ENCODE results near the gene LYST.
"Not testable (repeated sequence)": the region's sequence is repeated elsewhere in the genome, so short reads cannot be mapped to it uniquely, and the experiment has no call there.

Gene LYST, protein sequence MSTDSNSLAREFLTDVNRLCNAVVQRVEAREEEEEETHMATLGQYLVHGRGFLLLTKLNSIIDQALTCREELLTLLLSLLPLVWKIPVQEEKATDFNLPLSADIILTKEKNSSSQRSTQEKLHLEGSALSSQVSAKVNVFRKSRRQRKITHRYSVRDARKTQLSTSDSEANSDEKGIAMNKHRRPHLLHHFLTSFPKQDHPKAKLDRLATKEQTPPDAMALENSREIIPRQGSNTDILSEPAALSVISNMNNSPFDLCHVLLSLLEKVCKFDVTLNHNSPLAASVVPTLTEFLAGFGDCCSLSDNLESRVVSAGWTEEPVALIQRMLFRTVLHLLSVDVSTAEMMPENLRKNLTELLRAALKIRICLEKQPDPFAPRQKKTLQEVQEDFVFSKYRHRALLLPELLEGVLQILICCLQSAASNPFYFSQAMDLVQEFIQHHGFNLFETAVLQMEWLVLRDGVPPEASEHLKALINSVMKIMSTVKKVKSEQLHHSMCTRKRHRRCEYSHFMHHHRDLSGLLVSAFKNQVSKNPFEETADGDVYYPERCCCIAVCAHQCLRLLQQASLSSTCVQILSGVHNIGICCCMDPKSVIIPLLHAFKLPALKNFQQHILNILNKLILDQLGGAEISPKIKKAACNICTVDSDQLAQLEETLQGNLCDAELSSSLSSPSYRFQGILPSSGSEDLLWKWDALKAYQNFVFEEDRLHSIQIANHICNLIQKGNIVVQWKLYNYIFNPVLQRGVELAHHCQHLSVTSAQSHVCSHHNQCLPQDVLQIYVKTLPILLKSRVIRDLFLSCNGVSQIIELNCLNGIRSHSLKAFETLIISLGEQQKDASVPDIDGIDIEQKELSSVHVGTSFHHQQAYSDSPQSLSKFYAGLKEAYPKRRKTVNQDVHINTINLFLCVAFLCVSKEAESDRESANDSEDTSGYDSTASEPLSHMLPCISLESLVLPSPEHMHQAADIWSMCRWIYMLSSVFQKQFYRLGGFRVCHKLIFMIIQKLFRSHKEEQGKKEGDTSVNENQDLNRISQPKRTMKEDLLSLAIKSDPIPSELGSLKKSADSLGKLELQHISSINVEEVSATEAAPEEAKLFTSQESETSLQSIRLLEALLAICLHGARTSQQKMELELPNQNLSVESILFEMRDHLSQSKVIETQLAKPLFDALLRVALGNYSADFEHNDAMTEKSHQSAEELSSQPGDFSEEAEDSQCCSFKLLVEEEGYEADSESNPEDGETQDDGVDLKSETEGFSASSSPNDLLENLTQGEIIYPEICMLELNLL (N-terminal part only)

DNA sequence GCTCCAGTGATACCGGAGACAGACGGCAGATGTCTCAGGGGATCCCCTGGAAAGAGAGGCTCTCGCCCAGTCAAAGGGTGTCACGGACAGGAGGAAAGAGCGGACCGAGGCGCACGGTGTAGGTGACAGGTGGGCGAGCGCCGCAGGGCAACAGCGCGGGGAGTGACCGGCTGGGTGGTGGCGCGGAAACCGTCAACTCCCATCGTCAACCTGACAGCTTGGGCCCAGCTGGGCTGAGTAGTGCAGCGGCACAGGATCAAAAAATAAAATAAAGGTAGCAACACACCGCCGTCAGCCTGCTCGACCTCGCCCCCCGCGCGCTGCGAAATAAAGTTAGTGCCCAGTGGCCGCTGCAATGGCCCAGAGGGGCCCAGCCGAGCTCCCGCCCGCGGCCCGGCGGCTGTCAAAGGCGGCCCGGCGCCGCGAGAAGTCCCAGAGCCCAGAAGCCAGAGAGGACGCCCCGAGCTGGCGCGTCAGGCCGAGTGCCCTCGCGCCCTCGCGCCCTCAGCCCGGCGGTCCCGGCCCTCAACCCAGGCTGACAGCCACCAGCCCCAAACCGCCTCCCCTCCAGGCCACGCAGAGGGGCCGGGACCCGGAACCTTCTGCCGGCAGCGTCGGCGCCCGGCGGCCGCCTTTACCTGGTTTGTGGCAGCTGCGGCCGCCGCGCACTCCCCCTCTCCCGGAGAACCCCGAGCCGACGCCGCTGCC, at the start of gene LYST:
Gene LYST (minus strand): TSS at position 702 of the 708 bp plus-strand sequence. CDS start 36,489 bp downstream, outside the sequence.
- peak; percentile 62 for DNase-seq (ENCODE audit: low spot score)

DNA sequence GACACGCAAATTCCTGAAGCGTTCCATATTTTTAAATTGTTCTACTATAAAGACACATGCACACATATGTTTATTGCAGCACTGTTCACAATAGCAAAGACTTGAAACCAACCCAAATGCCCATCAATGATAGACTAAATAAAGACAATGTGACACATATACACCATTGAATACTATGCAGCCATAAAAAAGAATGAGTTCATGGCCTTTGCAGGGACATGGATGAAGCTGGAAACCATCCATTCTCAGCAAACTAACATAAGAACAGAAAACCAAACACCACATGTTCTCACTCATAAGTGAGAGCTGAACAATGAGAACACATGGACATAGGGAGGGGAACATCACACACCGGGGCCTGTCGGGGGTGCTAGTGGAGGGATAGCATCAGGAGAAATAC, 48.8 kb upstream of the LYST start:
- not testable (repeated sequence) for DNase-seq (ENCODE audit: low spot score)

DNA sequence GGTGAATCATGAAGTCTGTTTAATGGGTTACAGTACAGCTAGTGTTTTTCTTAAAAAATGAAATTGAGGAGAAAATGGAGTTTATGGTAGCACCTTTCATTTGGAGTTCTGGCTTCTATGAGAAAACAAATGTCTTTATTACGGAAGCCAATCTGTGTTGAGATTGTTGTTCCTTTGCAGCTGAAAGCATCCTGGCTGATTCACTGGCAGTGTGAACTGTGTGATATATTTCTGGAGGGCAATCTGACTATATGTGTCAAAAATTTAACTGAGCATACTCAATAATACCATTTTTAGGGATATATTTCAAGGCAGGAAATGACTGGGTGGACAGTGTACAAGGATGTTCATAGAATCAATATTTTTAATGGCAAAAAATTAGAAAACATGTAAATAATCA, 46.6 kb upstream of the LYST start:
- DNase-seq (ENCODE audit: low spot score) = no peak

DNA sequence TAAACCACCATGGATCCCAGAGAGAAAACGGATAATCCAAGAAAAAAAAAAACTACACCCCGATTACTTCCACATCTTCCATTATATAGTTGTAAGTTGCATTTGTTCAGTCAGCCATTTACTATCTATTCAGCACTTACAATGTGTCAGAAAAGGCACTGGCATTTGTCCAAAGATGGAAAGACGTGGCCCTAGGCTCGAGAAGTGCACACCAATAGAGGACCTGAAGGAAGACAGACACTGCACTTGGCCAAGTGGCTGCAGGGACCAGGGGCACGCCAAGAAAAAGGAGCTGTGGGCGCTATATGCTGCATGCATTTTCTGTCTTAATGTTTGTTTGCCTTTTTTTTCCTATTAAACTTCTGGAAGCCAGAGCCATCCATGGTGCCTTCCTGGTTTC, 45.2 kb upstream of the LYST start:
- no peak for DNase-seq (ENCODE audit: low spot score)

DNA sequence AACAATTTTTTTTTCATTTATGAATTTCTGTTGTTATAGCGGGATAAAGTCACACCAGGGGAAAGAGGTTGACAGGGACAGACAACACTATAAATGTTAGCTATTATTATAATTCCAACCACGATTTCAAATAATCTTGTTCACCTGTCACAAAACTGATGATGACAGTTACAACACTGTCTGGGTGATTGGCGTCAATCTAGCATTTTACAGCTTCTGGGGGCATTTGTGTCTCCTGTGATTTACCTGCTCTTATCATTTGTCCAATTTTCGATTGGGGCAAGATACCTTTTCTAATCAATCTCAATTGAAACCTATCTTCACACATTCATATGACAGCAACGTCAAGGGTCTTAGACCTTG, 44.6 kb upstream of the LYST start:
- no peak for DNase-seq (ENCODE audit: low spot score)

DNA sequence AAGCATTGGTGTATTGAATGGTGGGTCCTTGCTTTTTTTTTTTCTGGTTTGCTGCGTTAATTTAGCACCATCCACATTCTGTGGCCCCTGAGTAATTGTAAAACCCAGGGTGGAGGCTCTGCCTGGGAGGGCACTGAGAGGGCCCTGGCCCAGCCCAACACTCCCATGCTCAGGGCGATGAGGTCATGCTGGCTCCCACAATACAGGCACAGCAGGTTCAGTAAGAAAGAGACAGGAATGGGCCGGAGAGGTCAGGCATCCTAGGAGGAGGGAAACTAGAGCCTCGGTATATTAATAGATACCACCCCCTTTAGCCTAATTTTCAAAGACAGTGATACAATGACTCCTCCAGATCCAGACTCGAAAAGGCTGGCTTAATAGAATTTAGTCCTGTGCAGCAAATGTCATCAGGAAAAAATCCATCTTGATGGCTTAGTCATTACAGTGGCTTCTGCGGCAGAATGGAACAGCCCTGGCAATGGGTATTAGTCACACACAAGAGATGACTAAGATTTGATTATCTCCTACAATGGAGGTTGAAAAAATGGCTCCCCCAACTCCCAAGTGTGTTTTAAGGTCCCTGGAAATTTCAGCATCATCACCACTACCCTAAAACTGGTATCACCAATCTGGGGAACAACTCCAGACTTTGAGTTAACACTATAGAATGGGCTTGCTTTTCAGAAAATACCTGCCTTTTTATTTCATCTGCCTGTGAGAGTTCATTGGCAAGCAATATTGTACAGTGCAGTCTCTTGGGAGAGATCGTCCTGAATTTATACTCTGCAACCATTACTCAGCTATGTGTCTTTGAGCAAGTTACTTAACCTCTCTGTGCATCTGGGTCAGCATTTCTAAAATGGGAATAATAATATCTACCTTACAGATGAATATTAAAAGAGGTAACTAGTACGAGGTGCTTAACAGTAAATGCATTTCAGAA, 43.9 kb upstream of the LYST start:
- DNase-seq (ENCODE audit: low spot score) = peak; percentile 82

DNA sequence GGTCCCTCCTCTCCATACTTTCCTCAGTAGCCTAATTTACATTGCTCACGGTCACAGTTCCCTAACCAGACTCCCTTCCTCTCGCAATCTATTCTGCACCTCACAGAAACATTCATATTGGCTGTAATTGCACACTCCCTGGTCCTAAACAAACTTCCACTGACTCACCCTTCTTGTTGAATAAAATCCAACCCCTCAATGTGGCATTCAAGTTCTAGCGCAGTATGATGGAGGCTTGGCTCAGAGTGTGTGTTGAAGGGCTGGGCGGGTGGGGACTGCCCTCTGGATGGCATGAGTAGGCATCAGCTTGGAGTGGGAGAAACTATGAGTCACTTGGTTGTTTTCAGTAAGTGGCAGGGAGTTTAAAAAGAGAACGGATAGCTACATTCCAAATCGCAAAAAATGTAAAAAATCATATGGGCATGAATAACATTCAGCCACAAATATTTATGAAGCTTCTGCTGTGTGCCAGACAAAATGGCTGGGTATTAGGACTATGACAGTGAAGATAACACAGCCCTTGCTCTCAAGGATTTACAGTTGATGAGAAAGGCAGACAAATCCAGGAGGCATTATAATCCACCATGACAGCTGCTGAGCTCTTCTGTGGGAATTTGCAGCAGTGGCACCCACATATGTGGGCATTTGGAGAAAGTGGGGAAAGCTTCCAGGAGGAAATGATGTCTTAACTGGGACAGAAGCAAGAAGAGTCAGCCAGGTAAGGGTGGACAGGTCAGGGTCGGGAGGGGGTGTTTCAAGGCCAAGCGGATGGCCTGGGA, 42.2 kb upstream of the LYST start:
- no peak for DNase-seq (ENCODE audit: low spot score)

DNA sequence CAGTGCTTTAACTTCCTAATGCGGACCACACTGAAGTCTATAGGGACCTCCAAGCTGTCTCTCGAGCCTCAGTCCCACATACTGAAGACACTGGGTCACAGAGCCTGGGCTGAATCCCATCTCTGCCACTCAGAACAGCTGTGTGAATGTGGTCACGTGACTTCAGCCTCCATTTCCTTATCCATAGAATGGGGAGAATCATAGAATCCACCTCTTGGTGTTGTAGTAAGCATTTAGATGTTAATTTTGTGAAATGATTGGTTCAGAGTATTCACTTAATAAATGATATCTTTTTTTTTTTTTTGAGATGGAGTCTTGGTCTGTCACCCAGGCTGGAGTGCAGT, 41.2 kb upstream of the LYST start:
- DNase-seq (ENCODE audit: low spot score) = no peak

DNA sequence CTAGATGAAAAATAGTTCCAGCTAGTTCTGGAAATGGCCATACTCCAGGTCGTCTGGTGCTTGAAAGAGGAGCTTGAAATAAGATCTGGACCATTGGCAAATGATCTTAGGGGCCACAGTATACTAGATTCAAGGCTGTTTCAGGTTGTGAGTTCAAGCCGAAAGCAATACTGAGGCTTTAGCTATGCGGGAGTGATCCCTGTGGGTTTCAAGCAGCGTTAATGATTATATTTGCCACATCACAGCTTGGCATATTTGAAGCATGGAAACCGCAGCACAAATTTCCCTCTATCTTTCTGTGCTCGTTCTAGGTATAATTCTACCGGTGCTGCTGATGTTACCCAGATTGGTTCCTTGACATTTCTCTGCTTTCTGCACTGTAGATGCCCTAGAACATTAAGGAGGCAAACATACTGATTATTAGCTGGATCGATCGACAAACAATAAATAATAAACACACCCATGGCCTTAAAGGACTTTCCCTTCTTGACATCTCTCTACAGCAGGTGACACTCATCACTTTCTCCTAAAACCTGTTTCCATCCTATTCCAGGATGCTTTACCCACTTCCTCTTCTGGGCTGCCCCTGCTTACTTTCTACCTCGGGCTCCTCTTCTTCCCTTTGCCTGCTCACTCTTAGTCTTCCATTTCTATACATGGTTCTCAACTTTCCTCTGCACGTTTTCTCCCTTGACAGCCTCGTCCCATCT, 40.6 kb upstream of the LYST start:
- no peak for DNase-seq (ENCODE audit: low spot score)

DNA sequence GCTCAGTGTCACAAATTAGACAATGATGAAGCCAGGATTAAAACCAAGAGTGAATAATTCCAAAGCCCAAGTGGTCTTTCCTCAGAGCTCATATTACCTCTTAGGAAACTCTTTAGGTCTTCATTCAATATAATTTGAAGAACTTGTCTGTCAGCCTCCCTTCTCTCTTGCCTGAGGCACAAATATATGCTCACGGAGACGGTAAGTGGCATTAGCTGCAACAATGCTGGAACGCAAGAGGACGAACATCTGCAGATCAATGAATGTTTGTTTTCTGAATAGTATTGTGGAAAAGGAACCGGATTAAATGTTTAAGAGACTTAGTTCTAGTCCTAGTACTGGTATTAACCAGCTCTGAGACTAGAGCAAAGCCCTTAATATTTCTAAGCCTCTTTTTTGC, 39.7 kb upstream of the LYST start:
- DNase-seq (ENCODE audit: low spot score) = no peak

DNA sequence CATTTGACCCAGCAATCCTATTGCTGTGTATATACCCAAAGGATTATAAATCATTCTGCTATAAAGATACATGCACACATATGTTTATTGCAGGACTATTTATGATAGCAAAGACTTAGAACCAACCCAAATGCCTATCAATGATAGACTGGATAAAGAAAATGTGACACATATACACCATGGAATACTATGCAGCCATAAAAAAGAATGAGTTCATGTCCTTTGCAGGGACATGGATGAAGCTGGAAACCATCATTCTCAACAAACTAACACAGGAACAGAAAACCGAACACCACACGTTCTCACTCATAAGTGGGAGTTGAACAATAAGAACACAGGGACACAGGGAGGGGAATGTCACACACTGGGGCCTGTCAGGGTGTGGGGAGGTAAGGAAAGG, 37.1 kb upstream of the LYST start:
- DNase-seq (ENCODE audit: low spot score) = not testable (repeated sequence)

DNA sequence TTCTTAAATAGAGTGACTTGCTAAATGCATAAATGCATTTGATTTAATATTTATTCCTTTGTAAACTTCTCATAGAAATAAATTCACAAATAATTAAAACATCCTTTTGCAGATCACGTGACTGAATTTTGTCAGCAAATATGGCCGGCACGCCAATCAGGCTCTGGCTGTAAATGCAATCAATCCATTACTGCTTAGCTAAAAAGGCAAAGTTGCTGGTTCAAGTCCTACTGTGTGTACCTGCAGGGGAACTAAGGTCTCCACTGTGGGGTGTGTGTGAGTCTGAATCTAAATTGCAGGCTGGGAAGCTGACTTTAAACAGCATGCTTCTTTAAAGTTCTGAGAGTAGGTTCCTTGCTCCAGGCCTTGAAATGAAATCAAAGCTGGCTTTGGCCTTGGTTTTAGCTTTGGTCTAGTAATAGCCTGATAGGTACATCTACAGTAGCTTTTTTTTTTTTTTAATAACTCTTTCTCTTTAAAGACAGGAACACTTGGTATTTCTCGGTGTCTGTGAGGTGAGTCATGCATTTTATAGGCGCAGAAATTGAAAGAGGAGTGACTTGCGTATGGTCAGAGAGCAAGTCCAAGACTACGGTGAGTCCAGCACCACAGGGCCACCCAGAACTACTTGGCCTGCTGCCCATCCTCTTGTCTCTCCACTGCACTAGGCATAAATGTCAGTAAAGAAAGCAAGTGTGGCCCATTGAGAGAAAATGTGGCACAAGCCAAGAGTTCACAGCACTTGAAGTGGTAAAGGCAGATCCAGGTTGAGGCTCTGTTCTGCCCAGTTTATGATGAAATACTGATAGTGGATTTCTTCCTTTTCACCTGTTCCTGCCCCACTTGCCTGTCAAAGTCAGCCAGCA, 36.2 kb upstream of the LYST start:
- DNase-seq (ENCODE audit: low spot score) = no peak

DNA sequence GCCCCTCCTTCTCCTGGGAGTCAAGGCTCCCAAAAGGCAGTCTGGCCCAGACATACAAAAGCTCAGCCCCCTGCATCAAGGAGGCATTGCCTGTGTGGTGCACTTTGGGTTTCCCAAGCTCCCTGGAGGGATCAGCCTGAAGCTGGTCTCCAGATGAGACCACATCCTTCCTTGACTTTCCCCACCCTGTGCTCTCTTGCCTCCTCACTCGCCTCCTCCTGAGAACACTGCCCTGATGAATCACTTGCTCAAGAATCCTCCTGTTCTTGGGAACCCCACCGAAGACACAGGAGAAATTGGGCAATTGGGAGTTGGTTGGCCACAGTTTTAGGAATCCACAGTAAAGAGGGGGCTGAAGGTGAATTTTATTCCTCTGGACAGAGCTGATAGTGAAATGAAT, 34.8 kb upstream of the LYST start:
- DNase-seq (ENCODE audit: low spot score) = no peak

DNA sequence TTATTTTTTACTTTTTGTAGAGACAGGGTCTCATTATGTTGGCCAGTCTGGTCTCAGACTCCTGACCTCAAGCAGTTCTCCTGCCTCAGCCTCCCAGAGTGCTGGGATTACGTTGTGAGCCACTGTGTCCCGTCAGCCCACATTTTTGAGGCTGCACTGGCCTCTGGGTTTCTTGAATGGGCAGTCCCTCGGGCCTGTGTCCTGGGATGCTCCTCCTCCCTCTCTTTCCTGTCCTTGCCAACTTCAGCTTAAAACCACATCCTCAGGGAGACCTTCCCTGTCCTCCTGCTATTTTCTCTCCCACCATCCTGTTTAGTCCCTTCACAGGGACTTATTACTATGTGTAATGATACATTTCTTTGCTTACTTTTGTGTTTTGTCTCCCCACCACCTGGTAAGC, 31.4 kb upstream of the LYST start:
- DNase-seq (ENCODE audit: low spot score) = no peak

DNA sequence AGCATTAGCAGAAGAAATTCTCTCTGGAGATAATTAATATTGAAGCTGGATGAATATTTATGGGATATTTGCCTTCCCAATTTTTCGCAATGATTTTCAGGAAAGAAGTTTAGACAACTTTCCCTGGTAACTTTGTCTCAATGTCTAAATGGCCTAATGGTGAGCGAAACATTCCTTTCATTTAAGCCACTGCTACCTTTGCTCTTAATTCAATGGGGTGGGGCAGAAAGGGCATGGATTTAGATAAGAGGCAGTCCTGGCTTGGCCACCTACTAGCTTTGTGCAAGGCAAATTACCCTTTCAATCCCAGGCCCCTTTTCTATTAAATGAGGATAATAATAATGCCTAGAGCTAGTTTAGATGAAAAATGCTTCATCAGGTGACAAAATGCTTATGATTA, 27.1 kb upstream of the LYST start:
- DNase-seq (ENCODE audit: low spot score) = no peak

DNA sequence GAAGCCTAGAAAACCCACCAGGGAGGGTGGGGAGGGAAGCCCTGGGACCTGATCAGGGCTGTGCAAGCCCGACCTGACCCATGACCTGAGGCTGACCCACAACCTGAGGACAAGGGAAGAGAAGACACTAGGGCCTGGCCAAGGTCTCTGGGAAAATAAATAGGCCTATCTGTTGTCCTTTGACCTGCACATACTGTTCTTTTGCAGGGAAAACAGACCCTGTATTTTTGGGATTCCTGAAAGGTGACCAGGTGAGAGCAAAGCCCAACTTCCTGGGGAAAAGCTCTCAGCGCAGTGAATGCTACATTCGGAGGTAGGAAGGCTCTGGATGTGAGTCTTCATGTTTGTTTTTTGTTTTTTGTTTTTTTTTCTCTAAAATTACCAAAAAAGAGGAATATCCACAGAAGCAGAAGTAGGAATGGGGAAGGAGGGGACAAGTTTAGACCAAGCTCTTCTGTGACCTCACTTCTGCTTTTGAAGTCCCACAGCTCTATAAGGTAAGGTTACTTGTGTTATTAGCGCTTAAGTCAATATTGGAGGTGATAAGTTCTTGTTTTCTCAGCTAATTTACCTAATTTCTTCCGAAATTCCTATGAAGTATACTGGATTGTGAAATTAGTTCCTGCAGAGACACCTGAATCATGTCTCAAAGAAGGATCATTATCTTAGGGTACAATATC, 26.2 kb upstream of the LYST start:
- DNase-seq (ENCODE audit: low spot score) = no peak

DNA sequence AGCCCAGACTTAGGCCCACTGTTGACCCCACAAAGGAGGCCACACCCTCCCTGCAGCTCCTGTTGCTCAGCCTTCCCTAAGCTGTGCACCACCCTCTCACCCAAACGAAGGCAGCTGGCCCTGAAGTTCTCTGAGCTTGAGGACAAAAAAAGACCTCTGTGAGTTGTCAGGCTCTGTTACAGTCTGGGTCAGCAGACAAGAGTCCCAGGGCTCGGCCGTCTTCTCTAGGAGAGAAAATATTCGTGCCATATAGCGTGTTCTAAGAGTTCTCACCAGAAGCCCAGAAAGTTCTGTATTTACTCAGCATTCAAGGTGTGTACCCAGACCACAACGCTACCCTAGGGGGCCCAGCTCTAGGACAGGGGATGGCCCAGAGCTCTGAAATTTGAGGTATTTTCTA, 25.5 kb upstream of the LYST start:
- DNase-seq (ENCODE audit: low spot score) = peak; percentile 58
